ENCODE data around the gene LPCAT1. TPM values are rescaled to one million over a fixed set of nuclear protein-coding genes. Genes with fewer than 3 reads are reported as not detected.

The LPCAT1 gene
- total and polyA plus RNA-seq, 2 experiments from 2014 or later: 78.0 to 255 TPM

DNA sequence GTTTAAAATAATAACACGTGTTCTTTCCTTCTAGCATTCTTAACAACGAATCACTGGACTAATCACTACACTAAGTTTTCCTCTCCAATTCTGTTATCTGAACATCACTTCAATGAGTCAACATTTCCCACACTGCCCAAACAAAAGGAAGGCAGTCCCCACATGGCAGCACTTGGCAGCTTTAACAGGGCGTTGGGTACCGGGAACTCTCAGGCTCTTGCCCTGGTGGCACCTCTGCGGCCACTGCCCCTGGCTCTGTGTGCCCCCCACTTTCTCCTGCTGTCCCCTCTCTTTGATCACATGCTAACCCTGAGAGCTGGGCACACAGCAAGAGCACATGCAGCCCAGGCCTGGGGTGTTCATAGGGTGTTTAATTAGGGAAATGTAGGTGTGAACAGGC, 94.3 kb downstream of the LPCAT1 start:
- Histone ChIP-seq H2AFZ (no peak overlapping the region), H3K4me1 (ENCODE audit: insufficient read depth) (no peaks in the 10 kb centered on the region), H3F3A (replicated peaks; ENCODE audit: low read depth) (no peaks in the 10 kb centered on the region), H3K9me2 (ENCODE audit: insufficient read depth) (no peaks in the 10 kb centered on the region), H3K4me2 (no peak overlapping the region), H3K4me3 (no peak overlapping the region), H3K79me2 (replicated peaks; ENCODE audit: insufficient read depth) (no peaks in the 10 kb centered on the region), H3K27ac (ENCODE audit: low read depth) (no peak overlapping the region), H4K20me1 (replicated peaks; ENCODE audit: insufficient read depth) (no peaks in the 10 kb centered on the region), H3K27me3 (ENCODE audit: insufficient read depth) (no peaks in the 10 kb centered on the region), H3K36me3 (ENCODE audit: insufficient read depth) (no peaks in the 10 kb centered on the region)
- Mint-ChIP-seq H3K4me3 (no peak overlapping the region), H3K36me3 (ENCODE audit: low read depth) (peaks cover 17% of the 10 kb centered on the region), H3K27me3 (ENCODE audit: insufficient read depth, low read depth, poor library complexity) (peaks cover 11% of the 10 kb centered on the region), H3K4me1 (no peaks in the 10 kb centered on the region), H3K9me3 (peaks cover 69% of the 10 kb centered on the region), H3K27ac (no peak overlapping the region)
- TF ChIP-seq POLR2AphosphoS5 (IDR thresholded peaks at IDR 0.05; ENCODE audit: low read depth) (no peak), EZH2 (IDR thresholded peaks at IDR 0.05; ENCODE audit: low read depth, unreplicated experiment) (no peak), ZNF462 (CRISPR knock-in tag; IDR thresholded peaks at IDR 0.05) (no peak), STAT1 (IDR thresholded peaks at IDR 0.05; ENCODE audit: unreplicated experiment) (no peak)
- no peak for ATAC-seq
- DNase-seq (ENCODE audit: low spot score): no peak

DNA sequence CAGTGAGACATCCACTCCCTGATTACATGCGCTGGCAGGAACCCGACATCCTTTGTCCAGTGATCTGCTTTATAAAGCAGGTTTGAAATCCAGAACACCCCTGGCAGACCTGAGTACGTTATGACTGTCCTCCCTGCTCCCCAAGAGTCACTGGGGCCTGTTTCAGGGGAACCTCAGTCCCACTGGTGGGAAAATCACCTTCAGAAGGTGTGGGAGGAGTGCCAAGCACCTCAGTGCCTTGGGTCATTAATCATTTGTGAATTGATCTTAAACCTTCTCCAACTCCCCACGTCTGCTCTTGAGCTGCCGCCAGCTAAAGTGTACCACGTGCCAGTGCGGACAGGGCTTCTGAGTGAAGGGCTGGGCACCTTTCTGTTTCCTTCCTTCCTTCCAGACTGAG, 94.7 kb downstream of the LPCAT1 start:
- no peaks in the 10 kb centered on the region for H3K27me3 ChIP-seq (ENCODE audit: insufficient read depth)
- no peaks in the 10 kb centered on the region for H3K9me2 ChIP-seq (ENCODE audit: insufficient read depth)
- no peaks in the 10 kb centered on the region for H3F3A ChIP-seq (replicated peaks; ENCODE audit: low read depth)
- no peak overlapping the region for H3K27ac Mint-ChIP-seq
- no peak overlapping the region for H3K27ac ChIP-seq (ENCODE audit: low read depth)
- DNase-seq (ENCODE audit: low spot score) (no peak), ATAC-seq (no peak)
- no peaks in the 10 kb centered on the region for H4K20me1 ChIP-seq (replicated peaks; ENCODE audit: insufficient read depth)
- no peaks in the 10 kb centered on the region for H3K36me3 ChIP-seq (ENCODE audit: insufficient read depth)
- peaks cover 11% of the 10 kb centered on the region for H3K27me3 Mint-ChIP-seq (ENCODE audit: insufficient read depth, low read depth, poor library complexity)
- H2AFZ ChIP-seq: no peak overlapping the region
- peaks cover 17% of the 10 kb centered on the region for H3K36me3 Mint-ChIP-seq (ENCODE audit: low read depth)
- no peaks in the 10 kb centered on the region for H3K79me2 ChIP-seq (replicated peaks; ENCODE audit: insufficient read depth)
- H3K9me3 Mint-ChIP-seq: peaks cover 69% of the 10 kb centered on the region
- H3K4me1 ChIP-seq (ENCODE audit: insufficient read depth): no peaks in the 10 kb centered on the region
- H3K4me3 ChIP-seq: no peak overlapping the region
- H3K4me2 ChIP-seq: no peak overlapping the region
- no peaks in the 10 kb centered on the region for H3K4me1 Mint-ChIP-seq
- H3K4me3 Mint-ChIP-seq: no peak overlapping the region
- TF ChIP-seq ZNF331 (CRISPR knock-in tag; IDR thresholded peaks at IDR 0.05; ENCODE audit: low read depth): no peak
- TF ChIP-seq REST (IDR thresholded peaks at IDR 0.05; ENCODE audit: unreplicated experiment): no peak

Measured in GM23338 (cell line).